HG02973 (cell line): ENCODE data around the gene WDR86.

Experiments
- ATAC-seq: cut with Tn5 transposase; IDR thresholded peaks from one replicate; pipeline ENCODE4 v1.9.1; 2021; ENCODE audit warnings: moderate library complexity; ENCODE audit not compliant: unreplicated experiment

The WDR86 gene

GRCh38 chr7:151408839-151409666 is 785 bp downstream of the WDR86 start:
- ATAC-seq: no peak

- no peak for ATAC-seq
These were observed 1.4 kb downstream of the WDR86 start for GRCh38 chr7:151408498-151408838.

- no peak for ATAC-seq
These were observed 2.8 kb downstream of the WDR86 start for GRCh38 chr7:151406886-151407583.

- ATAC-seq: no peak
These were observed 3.6 kb downstream of the WDR86 start for GRCh38 chr7:151406051-151406875.

- no peak for ATAC-seq
These were observed 4.2 kb downstream of the WDR86 start for GRCh38 chr7:151405588-151405987.

GRCh38 chr7:151405056-151405455 is 4.8 kb downstream of the WDR86 start:
- ATAC-seq: no peak

GRCh38 chr7:151404216-151405011 is 5.4 kb downstream of the WDR86 start:
- no peak for ATAC-seq

GRCh38 chr7:151403764-151404163 is 6.1 kb downstream of the WDR86 start:
- no peak for ATAC-seq

- ATAC-seq: no peak
These were observed 7.6 kb downstream of the WDR86 start for GRCh38 chr7:151402029-151402835.

GRCh38 chr7:151400626-151401315 is 9.1 kb downstream of the WDR86 start:
- peak; percentile 87 for ATAC-seq

GRCh38 chr7:151399906-151400305 is 9.9 kb downstream of the WDR86 start:
- ATAC-seq: no peak

GRCh38 chr7:151399305-151399601 is 10.6 kb downstream of the WDR86 start:
- no peak for ATAC-seq

GRCh38 chr7:151398446-151399304 is 11.2 kb downstream of the WDR86 start:
- no peak for ATAC-seq

- ATAC-seq: no peak
These were observed 12.8 kb downstream of the WDR86 start for GRCh38 chr7:151397026-151397425.

- ATAC-seq: no peak
These were observed 13.4 kb downstream of the WDR86 start for GRCh38 chr7:151396328-151396970.

- no peak for ATAC-seq
These were observed 14.8 kb downstream of the WDR86 start for GRCh38 chr7:151395036-151395367.

- no peak for ATAC-seq
These were observed 15.5 kb downstream of the WDR86 start for GRCh38 chr7:151394076-151395035.
